HG02884 (cell line): ENCODE measurements around the gene RSPH4A.
"Not testable (repeated sequence)": the region's sequence is repeated elsewhere in the genome, so short reads cannot be mapped to it uniquely, and the experiment has no call there.

ENCODE experiments used
- ATAC-seq: cut with Tn5 transposase; IDR thresholded peaks from one replicate; pipeline ENCODE4 v1.9.1; 2021; ENCODE audit warnings: mild to moderate bottlenecking, moderate library complexity; ENCODE audit not compliant: unreplicated experiment

RSPH4A gene

GRCh38 chr6:116615937-116616736 lies at the start of gene RSPH4A:
TSS of gene RSPH4A (plus strand) at chr6:116616479. CDS start at chr6:116616624, 145 bp downstream.
- peak; percentile 100 for ATAC-seq

DNA sequence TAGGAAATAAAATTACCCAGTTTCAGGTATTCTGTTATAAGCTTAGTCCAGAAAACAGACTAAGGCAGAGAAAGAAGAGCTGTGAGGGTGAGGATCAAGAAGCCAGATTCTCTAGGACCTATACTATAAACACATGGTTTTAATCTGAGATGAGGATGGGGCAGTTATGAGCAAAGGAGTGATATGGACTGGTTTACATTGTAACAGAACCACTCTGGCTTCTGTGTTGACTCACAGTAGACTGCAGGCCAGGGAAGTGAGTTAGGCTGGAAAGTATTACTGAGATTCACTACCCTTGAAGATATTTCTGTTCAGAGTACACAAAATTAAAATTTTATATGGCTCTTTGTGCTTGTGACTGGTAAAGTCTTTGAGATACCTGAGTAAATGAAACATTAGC lies 48.2 kb upstream of the RSPH4A start:
- no peak for ATAC-seq

- ATAC-seq: no peak
Observed at GRCh38 chr6:116568821-116569755, 47.2 kb upstream of the RSPH4A start.

GRCh38 chr6:116570856-116571682 lies 45.2 kb upstream of the RSPH4A start, which contains the start of gene RWDD1:
TSS of gene RWDD1 (plus strand) at chr6:116571504. CDS start at chr6:116571583, 79 bp downstream.
- peak; percentile 91 for ATAC-seq

GRCh38 chr6:116571683-116572000 lies 44.6 kb upstream of the RSPH4A start:
- ATAC-seq: no peak

- ATAC-seq: no peak
Observed at GRCh38 chr6:116572162-116572561, 44.1 kb upstream of the RSPH4A start.

DNA sequence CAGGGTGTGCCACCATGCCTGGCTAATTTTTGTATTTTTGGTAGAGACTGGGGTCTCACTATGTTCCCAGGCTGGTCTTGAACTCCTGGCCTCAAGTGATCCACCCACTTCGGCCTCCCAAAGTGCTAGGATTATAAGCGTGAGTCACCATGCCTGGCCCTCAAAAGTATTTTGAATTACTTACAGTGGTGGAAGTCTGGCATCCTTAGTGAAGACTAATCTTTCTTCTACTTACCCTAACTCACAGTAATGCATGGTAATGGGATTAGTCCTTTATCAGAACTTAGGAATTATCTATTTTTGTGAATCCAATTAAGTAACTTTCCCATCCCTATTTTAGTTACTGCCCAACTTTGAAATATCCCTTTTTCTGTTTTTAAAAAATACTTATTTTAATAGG lies 41.1 kb upstream of the RSPH4A start:
- no peak for ATAC-seq

GRCh38 chr6:116577486-116577885 lies 38.8 kb upstream of the RSPH4A start:
- ATAC-seq: no peak

DNA sequence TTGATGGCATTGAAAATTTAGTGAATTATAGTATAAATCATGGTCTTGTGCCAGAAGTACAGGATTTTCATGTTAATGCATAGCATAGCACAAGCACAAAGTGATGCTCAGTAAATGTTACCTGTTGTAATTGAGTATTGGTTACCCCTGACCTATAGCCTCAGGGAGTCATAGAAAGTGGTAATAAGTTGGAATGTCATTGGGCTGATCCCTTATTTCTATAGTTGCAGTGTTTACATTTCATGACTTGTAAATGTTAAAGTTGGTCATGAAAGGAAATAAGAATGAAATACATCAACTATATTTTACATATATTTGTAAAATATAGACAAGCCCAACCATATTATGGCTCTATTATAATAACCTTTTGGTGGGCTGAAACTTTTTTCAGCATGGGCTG lies 37.9 kb upstream of the RSPH4A start:
- ATAC-seq: no peak

GRCh38 chr6:116579143-116579542 lies 37.1 kb upstream of the RSPH4A start:
- no peak for ATAC-seq

DNA sequence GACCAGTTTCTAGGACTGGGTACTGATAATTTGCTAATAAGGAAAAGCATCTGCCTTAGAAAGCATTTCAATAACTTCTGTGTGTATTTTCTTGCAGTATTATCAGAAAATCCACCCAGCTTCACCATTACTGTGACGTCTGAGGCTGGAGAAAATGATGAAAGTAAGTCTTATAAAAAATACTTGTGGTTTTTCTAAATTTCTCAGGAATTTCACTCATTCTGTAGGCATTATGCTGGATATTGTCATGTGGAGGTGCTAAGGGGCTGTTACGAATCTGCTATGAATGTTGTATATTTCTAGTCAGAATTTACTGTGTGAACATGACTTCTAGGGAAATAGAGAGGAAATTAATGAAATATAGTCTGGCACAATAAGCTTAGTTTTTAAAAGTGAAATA lies 36.1 kb upstream of the RSPH4A start:
- ATAC-seq: no peak

- no peak for ATAC-seq
Observed at GRCh38 chr6:116586276-116586675, 30.0 kb upstream of the RSPH4A start.

DNA sequence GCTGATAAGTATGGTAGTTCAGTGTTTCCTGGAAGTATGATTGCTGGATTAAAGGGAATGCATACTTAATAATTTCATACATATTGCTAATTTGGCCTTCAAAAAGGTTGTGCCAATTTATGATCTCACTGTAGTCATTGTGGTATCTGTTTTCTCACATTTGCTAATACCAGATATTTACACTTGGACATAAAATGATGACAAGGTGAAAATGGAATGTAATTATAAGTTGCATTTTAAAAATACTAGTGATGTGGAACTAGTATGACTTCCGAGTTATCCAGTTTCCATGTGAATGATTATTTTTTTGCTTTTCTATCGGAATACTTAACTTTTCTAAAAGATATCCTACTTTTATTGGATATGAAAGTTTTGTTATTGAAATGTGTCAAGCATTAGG lies 29.5 kb upstream of the RSPH4A start:
- ATAC-seq: no peak

DNA sequence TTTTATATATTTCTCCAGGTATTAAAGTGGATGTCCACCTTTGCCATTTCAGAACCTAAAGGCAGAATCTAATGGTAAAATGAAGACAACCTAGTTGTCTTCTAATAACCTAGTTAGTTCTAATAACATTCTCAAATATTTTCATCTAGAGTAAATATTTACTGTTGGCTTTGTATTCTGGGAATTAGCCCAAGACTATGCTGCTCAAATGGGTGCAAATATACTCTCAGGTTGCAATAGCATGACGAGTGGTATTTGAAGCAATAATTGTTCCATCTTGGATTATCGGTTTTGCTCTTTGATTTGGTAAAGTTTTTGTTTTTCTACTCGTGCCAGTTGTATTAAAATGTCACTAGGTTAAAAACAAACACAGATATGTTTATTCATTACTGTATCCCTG lies 21.0 kb upstream of the RSPH4A start:
- ATAC-seq: no peak

- ATAC-seq: no peak
Observed at GRCh38 chr6:116596815-116597214, 19.5 kb upstream of the RSPH4A start.

- ATAC-seq: not testable (repeated sequence)
Observed at GRCh38 chr6:116603916-116604315, 12.4 kb upstream of the RSPH4A start.

DNA sequence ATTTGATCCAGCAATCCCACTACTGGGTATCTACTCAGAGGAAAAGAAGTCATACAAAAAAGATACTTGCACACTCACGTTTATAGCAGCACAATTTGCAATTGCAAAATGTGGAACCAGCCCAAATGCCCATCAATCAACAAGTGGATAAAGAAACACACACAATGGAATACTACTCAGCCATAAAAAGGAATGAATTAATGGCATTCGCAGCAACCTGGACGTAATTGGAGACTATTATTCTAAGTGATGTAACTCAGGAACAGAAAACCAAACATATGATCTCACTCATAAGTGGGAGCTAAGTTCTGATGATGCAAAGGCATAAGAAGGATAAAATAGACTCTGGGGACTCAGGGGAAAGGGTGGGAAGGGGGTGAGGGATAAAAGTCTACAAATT lies 11.4 kb upstream of the RSPH4A start:
- not testable (repeated sequence) for ATAC-seq

DNA sequence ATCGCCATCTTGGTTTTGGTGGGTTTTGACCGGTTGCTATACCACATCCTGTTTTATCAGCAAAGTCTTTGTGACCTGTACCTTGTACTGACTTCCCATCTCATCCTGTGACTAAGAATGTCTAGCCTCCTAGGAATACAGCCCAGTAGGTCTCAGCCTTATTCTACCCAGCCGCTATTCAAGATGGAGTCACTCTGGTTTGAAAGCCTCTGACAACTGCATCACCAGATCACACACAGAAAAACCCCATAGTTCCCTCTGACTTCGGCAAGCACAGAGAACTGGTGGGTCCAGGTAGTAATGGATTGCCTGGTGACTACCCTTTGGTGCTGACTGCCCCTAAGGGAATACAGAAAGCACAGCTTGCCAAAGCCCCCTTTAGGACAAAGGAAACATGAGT lies 10.3 kb upstream of the RSPH4A start:
- ATAC-seq: no peak

DNA sequence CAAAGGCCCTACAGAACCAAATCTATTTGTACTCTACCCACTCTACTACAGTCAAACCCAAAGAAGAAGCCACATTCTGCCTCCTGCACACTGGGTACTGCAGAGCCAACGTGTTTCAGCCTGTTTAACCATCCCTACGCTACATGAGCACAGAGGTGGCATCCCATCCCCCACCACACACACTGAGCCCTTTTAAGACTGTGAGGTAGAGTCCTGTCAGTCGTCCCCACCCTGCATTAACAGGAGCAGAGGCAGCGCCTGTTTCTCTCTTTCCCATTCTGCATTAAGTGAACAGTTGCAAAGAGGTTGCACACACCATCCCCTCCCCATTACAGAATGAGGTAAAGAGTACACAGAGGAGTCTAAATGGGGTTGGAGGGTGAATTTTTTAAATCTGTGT lies 5.2 kb upstream of the RSPH4A start:
- ATAC-seq: no peak

DNA sequence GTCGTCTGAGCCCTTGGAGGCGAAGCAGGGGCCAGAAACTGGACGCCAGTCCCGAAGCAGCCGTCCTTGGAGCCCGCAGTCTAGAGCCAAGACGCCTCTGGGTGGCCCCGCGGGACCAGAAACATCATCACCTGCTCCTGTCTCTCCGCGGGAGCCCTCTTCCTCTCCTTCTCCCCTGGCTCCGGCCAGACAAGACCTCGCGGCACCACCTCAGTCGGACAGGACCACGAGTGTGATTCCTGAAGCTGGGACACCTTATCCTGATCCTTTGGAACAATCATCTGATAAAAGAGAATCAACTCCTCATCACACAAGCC lies 416 bp downstream of the RSPH4A start:
- no peak for ATAC-seq
